Natural killer cell treated with Interleukin-12 subunit alpha and Interleukin-12 subunit beta and Interleukin-15 and Interleukin-18, amount 100 ng/mL, for 72 hours (primary cell): ENCODE data around the gene ABCC5. TPM values are rescaled to one million over a fixed set of nuclear protein-coding genes. Genes with fewer than 3 reads are reported as not detected.
"Not testable (repeated sequence)": the region's sequence is repeated elsewhere in the genome, so short reads cannot be mapped to it uniquely, and the experiment has no call there.

Source experiments
- ATAC-seq, 2 donors: fragments of 150-1000 bp; cut with Tn5 transposase in 1 of 2; sonication (Bioruptor Pico), chemical (Tn5 transposase) in 1 of 2; 2 replicates each; pipeline ENCODE4 v1.10.0; 2021
- DNase-seq: peaks from one replicate; pipeline ENCODE4 v3.0.0; 2022; ENCODE audit warnings: low spot score
- H3K27ac Mint-ChIP-seq, 2 donors: 1 replicate in 1 of 2; 2 replicates in 1 of 2; pipeline ENCODE4 v1.8.0; 2022; ENCODE audit warnings: mixed read lengths in 2 of 2, mild to moderate bottlenecking in 1 of 2, moderate library complexity in 1 of 2
- H3K27me3 Mint-ChIP-seq, 2 donors: 1 replicate in 1 of 2; 2 replicates in 1 of 2; pipeline ENCODE4 v1.8.0; 2022; ENCODE audit warnings: mixed read lengths in 2 of 2
- H3K36me3 Mint-ChIP-seq: one replicate; pipeline ENCODE4 v1.8.0; 2022; ENCODE audit warnings: mixed read lengths
- H3K4me1 Mint-ChIP-seq, 2 donors: 1 replicate in 1 of 2; 2 replicates in 1 of 2; pipeline ENCODE4 v1.8.0; 2022; ENCODE audit warnings: low read depth in 2 of 2, mixed read lengths in 2 of 2, mild to moderate bottlenecking in 1 of 2
- H3K4me3 Mint-ChIP-seq: one replicate; pipeline ENCODE4 v1.8.0; 2022; ENCODE audit warnings: mixed read lengths
- H3K9me3 Mint-ChIP-seq: 2 replicates; pipeline ENCODE4 v1.8.0; 2022; ENCODE audit warnings: mixed read lengths
- total RNA-seq, 2 donors: library from RNA; stranded (reverse); gene quantifications; one replicate each; pipeline ENCODE4 v1.2.3, GENCODE V29; 2022

The ABCC5 gene
- total RNA-seq, 2 donors from 2014 or later = 16.3 to 33.6 TPM

DNA sequence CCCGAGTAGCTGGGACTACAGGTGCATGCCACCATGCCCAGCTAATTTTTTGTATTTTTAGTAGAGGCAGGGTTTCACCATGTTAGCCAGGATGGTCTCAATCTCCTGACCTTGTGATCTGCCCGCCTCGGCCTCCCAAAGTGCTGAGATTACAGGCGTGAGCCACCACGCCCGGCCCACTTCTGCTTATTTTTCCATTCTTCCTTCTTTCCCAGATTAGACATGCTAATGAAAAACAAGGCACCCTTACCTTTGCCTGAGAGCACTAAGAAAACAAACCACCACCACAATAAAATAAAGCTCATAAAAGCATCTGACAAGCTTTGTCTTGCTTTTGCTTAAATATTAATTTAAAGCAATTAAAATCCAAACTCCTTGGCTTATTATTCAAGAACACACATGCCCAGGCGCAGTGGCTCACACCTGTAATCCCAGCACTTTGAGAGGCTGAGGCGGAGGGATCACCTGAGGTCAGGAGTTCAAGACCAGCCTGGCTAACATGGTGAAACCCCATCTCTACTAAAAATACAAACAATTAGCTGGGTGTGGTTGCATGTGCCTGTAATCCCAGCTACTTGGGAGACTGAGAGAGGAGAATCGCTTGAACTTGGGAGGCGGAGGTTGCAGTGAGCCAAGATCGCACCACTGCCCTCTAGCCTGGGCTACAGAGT lies 10.4 kb downstream of the ABCC5 start:
- H3K9me3 Mint-ChIP-seq, H3K4me1 Mint-ChIP-seq, H3K4me3 Mint-ChIP-seq, H3K27me3 Mint-ChIP-seq, H3K36me3 Mint-ChIP-seq, H3K27ac Mint-ChIP-seq, DNase-seq, ATAC-seq: not testable (repeated sequence)

DNA sequence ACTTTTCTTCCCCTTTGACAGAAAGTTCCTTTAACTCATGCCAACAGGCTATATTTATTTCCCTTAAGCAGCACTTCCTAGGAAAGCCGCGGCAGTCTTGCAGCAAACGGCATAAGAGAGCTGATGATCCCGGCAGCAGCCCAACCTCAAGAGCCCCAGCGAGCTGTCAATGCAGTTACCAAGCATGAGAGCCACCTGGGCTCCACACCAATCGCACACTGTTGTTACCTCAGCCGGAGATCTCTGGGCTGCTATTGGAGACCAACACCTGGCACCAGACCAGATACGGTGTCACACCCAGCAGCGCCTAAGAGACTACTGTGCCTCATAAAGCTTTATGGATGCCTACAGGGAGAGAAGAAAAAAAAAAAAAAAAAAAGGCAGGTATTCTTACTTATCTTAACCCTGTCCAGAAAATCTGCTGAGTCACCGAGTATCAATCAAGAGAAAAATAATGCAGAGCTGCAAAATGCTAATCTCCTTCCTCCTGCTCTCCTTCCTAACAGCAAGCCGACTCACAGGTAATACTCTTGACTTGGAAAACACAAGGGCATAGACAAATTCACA lies 11.7 kb downstream of the ABCC5 start:
- H3K27me3 Mint-ChIP-seq = no peaks in the 10 kb centered on the region
- no peak for DNase-seq
- no peaks in the 10 kb centered on the region for H3K9me3 Mint-ChIP-seq
- H3K27ac Mint-ChIP-seq = peak overlapping the region in 1 of 2 donors; percentile 27
- no peak for ATAC-seq
- H3K4me3 Mint-ChIP-seq = no peak overlapping the region
- peaks cover 3% of the 10 kb centered on the region for H3K36me3 Mint-ChIP-seq
- H3K4me1 Mint-ChIP-seq = peaks cover 8 to 9% of the 10 kb centered on the region in 2 donors

DNA sequence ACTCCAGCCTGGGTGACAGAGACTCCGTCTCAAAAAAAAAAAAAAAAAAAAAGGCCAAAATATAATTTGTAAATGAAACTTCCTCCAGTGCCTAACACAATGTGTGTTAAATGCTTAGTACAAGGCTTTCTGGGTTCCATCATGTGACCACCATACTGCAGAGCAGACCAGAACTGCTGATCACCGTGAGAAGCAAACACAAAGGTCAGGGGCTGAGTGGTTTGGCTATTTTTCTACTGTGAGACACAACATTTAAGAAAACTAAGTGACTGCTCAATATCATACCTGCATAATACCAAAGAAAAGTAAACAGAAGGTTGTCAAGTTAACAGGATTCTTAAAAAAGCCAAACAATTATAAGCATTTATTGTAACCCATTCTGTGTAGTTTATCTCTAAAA lies 13.2 kb downstream of the ABCC5 start:
- no peaks in the 10 kb centered on the region for H3K9me3 Mint-ChIP-seq
- no peaks in the 10 kb centered on the region for H3K27me3 Mint-ChIP-seq
- peaks cover 8 to 9% of the 10 kb centered on the region in 2 donors for H3K4me1 Mint-ChIP-seq
- DNase-seq (no peak), ATAC-seq (no peak)
- H3K27ac Mint-ChIP-seq = no peak overlapping the region
- H3K36me3 Mint-ChIP-seq = no peaks in the 10 kb centered on the region
- H3K4me3 Mint-ChIP-seq = no peak overlapping the region

DNA sequence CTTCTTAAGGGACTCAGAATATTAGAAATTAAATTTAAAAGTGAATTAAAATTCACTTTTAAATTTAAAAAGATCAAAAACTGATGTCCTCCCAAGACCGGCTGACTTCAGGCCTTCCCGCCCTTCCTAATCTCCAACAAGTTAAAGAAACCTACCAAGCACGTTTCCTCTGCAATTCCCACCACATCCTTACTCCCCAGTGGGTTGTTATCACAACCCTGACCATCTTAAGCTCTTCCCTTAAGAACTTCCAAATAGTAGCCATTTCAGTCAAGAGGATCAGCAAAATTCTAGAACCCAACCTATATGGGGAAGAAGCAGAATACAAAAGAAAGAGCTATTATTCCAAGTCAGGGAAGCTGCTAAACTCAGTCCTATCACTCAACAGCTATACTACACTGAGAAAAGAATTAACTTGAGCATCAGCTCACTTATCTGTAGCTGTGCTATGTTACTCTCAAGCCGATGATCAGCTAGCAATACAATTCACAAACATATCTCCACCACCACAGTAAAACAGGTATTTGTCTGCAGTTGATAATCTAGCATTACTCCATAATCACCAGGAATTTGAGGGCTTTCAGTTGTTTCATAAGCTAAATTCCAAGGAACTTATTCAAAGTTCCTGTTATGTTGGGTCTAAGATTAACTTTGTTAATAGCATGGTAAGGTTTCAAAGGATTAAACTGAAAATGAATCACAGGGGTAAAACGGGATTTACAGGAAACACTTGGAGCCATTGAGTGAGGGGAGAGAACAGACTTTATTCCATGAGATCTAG lies 14.3 kb downstream of the ABCC5 start:
- ATAC-seq = no peak
- Mint-ChIP-seq H3K9me3 (no peaks in the 10 kb centered on the region), H3K4me3 (no peak overlapping the region), H3K27me3 (no peaks in the 10 kb centered on the region), H3K4me1 (peaks cover 8 to 9% of the 10 kb centered on the region in 2 donors), H3K27ac (no peak overlapping the region), H3K36me3 (no peaks in the 10 kb centered on the region)
- no peak for DNase-seq

DNA sequence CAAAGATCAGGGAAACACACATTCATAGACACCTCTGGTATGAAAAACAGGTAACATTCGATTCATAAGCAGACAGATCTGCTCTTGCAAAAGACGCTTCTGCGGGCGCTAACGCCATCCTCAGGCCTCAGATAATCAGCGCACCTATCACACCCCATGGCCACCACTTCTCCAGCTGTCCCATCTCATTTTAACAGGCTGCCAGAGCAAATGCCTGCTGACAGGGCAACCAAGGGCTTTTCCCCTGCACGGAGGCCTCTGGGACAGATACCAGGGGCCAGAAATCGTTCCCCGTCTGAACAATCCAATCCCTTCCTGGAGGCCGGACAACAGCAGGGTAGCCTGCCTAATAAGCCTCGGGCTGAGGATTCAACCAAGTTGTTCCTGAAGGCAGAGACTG lies 15.2 kb downstream of the ABCC5 start:
- ATAC-seq (no peak), DNase-seq (no peak)
- H3K4me3 Mint-ChIP-seq = no peak overlapping the region
- H3K36me3 Mint-ChIP-seq = no peaks in the 10 kb centered on the region
- H3K4me1 Mint-ChIP-seq = peaks cover 8 to 9% of the 10 kb centered on the region in 2 donors
- no peaks in the 10 kb centered on the region for H3K9me3 Mint-ChIP-seq
- no peaks in the 10 kb centered on the region for H3K27me3 Mint-ChIP-seq
- H3K27ac Mint-ChIP-seq = no peak overlapping the region

DNA sequence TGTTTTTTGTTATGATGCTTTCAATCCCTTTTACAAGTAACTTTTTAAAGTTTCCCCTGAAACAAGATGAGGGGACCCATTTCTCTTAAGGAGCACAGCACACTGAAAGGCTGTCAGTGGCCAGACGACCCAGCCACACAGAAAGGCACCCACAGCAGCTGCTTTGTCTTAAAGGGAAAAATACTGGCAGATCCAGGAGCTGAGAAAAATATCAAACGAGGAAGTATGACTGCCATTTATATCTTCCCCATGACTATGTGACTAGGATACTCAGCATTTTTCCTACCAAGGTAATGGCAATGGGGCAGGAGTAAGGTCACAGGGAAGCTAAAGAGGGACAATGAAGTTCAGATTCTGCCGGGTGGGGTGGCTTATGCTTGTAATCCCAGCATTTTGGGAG lies 15.9 kb downstream of the ABCC5 start:
- Mint-ChIP-seq H3K27ac (peak overlapping the region in 1 of 2 donors; percentile 39), H3K9me3 (no peaks in the 10 kb centered on the region), H3K36me3 (no peaks in the 10 kb centered on the region), H3K27me3 (no peaks in the 10 kb centered on the region), H3K4me3 (no peak overlapping the region), H3K4me1 (peaks cover 8 to 9% of the 10 kb centered on the region in 2 donors)
- ATAC-seq (no peak), DNase-seq (no peak)

DNA sequence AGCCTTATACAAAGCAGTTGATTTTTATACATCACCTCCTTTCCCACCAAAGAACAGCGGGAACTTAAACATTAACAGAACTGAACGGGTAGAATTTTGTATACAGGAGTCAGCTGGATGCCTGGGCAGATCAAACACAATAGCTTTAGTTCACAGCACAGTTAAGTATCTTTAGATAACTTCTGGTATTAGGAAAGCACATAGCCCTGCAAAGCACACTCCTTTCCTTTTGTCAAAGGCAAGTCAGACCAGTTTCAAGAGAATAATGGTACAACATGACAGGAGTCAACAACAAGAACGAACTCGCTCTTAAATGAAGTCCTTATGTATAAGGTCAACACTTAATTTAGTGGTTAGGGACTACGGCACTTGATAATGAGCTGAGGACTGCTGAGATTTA lies 26.3 kb downstream of the ABCC5 start:
- Mint-ChIP-seq H3K9me3 (no peaks in the 10 kb centered on the region), H3K4me1 (peaks cover 0 to 3% of the 10 kb centered on the region in 2 donors), H3K36me3 (peaks cover 4% of the 10 kb centered on the region), H3K27me3 (no peaks in the 10 kb centered on the region), H3K27ac (no peak overlapping the region), H3K4me3 (no peak overlapping the region)
- ATAC-seq (no peak), DNase-seq (no peak)

DNA sequence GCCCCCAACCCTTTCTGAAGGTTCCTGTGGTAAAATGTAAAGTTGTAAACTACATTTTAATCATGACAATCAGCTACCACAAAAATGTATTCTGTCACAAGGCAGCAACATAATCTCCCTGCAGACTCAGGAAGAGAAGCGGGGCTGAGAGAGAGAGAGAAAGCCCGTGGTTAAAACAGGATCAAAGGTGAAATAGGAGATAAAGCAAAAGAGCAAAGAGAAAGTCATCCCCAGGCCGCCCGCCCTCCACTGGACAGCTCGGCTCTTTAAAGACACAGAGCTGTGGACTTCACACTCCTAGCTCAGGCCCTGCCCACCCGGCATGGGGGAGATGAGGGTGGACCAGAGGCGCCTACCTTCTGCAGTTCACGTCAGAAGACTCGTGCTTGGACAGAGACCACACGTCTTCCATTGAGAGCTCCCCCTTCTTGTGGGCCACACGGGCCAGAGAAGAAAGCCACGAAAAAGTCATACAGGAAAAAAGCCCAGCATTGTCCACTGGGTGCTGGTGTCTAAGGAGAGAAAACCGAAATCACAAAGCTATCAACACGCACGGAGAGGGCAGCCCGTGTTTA lies 29.4 kb downstream of the ABCC5 start:
- H3K9me3 Mint-ChIP-seq = no peaks in the 10 kb centered on the region
- DNase-seq (no peak), ATAC-seq (no peak)
- peaks cover 4% of the 10 kb centered on the region for H3K36me3 Mint-ChIP-seq
- no peaks in the 10 kb centered on the region for H3K27me3 Mint-ChIP-seq
- peaks cover 0 to 3% of the 10 kb centered on the region in 2 donors for H3K4me1 Mint-ChIP-seq
- no peak overlapping the region for H3K27ac Mint-ChIP-seq
- H3K4me3 Mint-ChIP-seq = no peak overlapping the region

DNA sequence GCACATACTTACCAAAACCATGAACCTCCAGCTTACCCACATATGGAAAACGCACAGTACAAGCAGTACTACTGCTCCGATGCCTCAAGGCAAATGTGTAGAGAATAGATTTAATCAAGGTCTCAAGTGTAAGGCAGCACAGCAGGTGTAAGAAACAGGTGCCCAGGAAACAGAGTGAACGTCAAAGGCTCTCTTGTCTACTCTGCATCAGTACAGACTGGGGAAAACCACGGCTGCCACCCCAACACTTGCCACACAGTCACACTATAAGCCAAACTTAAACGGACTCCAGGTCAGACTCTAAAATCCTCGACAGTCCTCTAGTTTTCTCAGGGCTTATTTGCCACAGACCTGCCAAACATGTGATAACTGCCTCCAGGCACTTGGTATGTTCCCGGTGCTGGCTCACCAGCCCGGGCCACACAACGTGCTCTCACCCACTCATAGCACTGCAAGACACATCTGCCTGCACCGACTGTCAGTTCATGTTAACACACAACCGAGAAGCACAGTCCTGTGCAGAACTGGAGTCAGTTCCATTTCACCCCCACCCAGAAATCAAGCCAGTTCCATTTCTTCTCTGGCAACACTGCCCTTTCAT lies 30.6 kb downstream of the ABCC5 start:
- Mint-ChIP-seq H3K9me3 (no peaks in the 10 kb centered on the region), H3K36me3 (peaks cover 4% of the 10 kb centered on the region)

DNA sequence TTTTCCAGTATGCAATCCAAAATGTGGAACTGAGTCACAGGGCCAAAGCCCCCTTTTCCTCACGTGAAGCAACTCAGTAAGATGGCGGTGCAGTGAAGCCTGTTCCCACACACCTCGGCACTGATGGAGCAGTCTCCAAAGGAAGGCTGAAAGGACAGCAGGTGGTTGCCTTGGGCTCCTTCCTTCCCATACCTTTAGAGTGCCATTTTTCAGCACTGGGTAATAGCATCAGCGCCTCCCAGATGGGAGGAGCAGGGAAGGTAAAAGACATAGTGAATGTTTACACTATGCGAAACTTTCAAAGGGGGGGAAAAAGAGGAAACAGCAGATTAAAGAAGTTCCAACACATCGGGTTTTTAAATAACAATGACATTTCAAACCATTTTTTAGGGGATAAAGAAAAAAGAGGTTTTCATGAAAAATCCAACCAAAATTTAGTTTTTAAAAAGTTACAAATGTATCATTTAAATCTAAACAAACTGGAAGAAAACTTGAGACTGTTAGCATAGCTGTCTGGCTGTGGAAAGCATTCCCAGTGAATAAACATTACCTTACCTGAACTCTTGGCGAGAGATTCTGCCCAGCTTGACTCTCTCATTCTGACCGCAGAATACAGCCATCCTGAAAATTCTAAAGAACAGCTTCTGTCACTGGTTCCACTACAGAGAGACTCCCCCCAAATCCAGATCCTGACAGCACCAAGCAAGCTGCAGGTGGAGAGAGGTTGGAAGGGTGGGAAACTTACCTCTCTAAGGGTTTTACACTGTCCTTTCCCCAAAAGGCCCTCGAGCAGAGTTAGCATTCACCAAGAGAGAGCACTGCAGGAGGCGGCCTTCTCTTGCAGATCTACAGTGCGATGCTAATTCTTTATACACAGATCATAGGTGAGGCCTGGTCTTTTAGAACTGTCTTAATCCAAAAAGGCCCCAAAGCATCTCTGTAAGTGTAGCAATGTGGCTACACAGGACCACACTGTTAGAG lies 32.6 kb downstream of the ABCC5 start:
- H3K36me3 Mint-ChIP-seq = peaks cover 4% of the 10 kb centered on the region
- no peak overlapping the region for H3K4me3 Mint-ChIP-seq
- ATAC-seq (no peak), DNase-seq (no peak)
- no peak overlapping the region for H3K27ac Mint-ChIP-seq
- no peaks in the 10 kb centered on the region for H3K9me3 Mint-ChIP-seq
- no peaks in the 10 kb centered on the region for H3K27me3 Mint-ChIP-seq
- H3K4me1 Mint-ChIP-seq = peaks cover 0 to 3% of the 10 kb centered on the region in 2 donors

More for the DNA sequence above, 30.6 kb downstream of the ABCC5 start:
- Mint-ChIP-seq H3K27me3 (no peaks in the 10 kb centered on the region), H3K4me3 (no peak overlapping the region), H3K27ac (no peak overlapping the region), H3K4me1 (peaks cover 0 to 3% of the 10 kb centered on the region in 2 donors)
- DNase-seq (no peak), ATAC-seq (no peak)

DNA sequence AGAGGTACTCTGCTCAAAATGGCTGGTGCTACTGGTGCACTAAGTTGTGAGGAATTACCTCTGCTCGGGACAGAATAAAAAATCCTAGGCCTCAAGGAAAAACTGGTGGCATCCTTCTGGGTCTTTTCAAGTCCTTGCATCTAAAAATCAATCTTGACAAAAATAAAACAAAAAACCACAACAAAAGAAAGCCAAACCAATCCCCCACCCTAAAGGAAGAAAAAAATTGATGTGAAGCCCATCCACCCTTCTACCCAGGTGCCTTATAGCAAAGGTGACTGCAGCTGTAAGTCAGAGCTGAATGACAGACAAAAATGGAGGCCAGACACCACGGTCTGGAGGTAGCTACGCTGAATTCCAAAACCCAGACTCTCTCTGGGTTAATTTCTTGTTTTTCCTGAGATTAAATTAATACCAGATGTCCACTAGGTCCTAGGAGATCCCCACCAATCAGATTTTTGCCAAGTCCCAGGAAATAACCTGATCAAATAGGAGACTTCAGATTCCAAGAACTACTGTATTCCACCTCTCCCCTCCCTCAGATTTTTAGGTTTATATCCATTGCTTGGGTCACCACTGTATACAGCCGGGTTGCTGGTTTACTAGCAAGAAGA lies 33.5 kb downstream of the ABCC5 start:
- ATAC-seq = no peak

DNA sequence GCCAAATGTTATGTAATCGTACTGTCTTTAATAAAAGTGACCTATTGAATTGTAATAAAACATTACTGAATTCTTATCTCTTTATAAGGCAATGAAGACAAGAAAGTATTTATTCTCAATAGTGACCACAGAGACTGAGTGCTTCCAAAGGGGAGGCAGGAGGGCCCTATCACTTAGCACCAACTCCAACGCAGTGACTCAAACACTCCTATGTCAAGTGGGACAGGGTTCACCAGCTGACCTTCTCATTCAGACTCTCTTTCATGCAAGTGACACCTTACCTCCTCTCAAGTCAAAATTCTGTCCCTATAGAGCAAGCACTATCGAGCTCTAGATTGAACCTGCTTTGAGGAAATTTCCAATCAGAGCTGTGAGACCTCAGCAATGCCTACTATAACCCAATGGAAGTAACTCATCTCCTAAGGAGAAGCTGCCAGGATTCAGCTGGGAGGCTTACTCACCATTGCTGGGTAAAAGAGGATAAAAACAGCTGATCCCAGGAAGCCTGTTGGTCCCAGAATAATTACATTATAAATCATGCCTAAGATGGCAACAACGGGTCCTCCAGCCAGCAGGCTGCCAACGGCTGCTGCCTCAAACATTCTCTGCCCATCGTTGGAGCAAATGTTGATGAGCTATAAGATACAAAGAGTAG lies 35.6 kb downstream of the ABCC5 start:
- H3K4me3 Mint-ChIP-seq = no peak overlapping the region

More for the DNA sequence above, 33.5 kb downstream of the ABCC5 start:
- Mint-ChIP-seq H3K9me3 (no peaks in the 10 kb centered on the region), H3K27ac (no peak overlapping the region), H3K27me3 (no peaks in the 10 kb centered on the region), H3K4me1 (peaks cover 0 to 3% of the 10 kb centered on the region in 2 donors), H3K36me3 (peaks cover 4% of the 10 kb centered on the region), H3K4me3 (no peak overlapping the region)
- no peak for DNase-seq

More for the DNA sequence above, 35.6 kb downstream of the ABCC5 start:
- H3K9me3 Mint-ChIP-seq = no peaks in the 10 kb centered on the region
- no peaks in the 10 kb centered on the region for H3K4me1 Mint-ChIP-seq
- no peak overlapping the region for H3K27ac Mint-ChIP-seq
- DNase-seq (no peak), ATAC-seq (no peak)
- no peaks in the 10 kb centered on the region for H3K27me3 Mint-ChIP-seq
- peaks cover 5% of the 10 kb centered on the region for H3K36me3 Mint-ChIP-seq
